Endothelial cell of umbilical vein (primary cell): ENCODE results near the gene SMCO3. TPM values are rescaled to one million over a fixed set of nuclear protein-coding genes. Genes with fewer than 3 reads are reported as not detected.

ENCODE experiments used
- BruUV-seq: library from RNA; stranded (reverse); fragments of 400-500 nt; replicated peaks from 2 replicates; lab custom pipeline; 2021; lab: Mats Ljungman, UMichigan
- CTCF ChIA-PET: fragments of 300-600, 350-600 bp; sonication (Branson Sonifier 250); formaldehyde crosslinking; loops from one replicate; lab custom pipeline; 2021; ENCODE audit warnings: antibody characterized with exemption, inconsistent platforms; lab: Charles Lee
- POLR2A ChIA-PET: fragments of 300-600, 350-600 bp; sonication (Branson Sonifier 250); formaldehyde crosslinking; loops from one replicate; lab custom pipeline; 2021; ENCODE audit warnings: antibody characterized with exemption, inconsistent platforms; lab: Charles Lee
- DNase-seq: peaks from one replicate; pipeline ENCODE4 v3.0.0-alpha.2; 2011; ENCODE audit warnings: low read depth, low spot score
- FAIRE-seq: peaks from 2 replicates; lab custom pipeline; 2011; peaks lifted over from hg19 to GRCh38; lab: Jason Lieb, UNC
- H2AFZ ChIP-seq: 2 replicates; pipeline ENCODE4 v1.6.0; 2012; ENCODE audit warnings: low read depth, low read length, control low read depth, inconsistent platforms
- H3K27ac ChIP-seq: 2 replicates; pipeline ENCODE4 v1.5.1; 2011; ENCODE audit warnings: low read depth, mild to moderate bottlenecking, control low read depth, low read length, moderate library complexity; ENCODE audit not compliant: insufficient read depth
- H3K27me3 ChIP-seq, 2 experiments: 2 replicates each; pipeline versions ENCODE4 v1.6.0 to v1.6.1; 2011; ENCODE audit warnings: low read length in 2 of 2, mixed read lengths in 1 of 2; ENCODE audit not compliant: control insufficient read depth in 2 of 2, insufficient read depth in 2 of 2
- H3K36me3 ChIP-seq, 2 experiments: 2 replicates in 1 of 2; 3 replicates in 1 of 2; pipeline ENCODE4 v1.5.1; 2011; ENCODE audit warnings: low read length in 2 of 2, mild to moderate bottlenecking in 1 of 2, moderate library complexity in 1 of 2; ENCODE audit not compliant: control insufficient read depth in 2 of 2, insufficient read depth in 2 of 2; ENCODE audit errors: extremely low read depth in 1 of 2
- H3K4me1 ChIP-seq: 3 replicates; pipeline ENCODE4 v1.5.1; 2011; ENCODE audit warnings: mild to moderate bottlenecking, low read length; ENCODE audit not compliant: control insufficient read depth, insufficient read depth; ENCODE audit errors: extremely low read depth
- H3K4me2 ChIP-seq: 2 replicates; pipeline ENCODE4 v1.6.1; 2011; ENCODE audit warnings: low read length, control low read depth, mixed read lengths; ENCODE audit not compliant: insufficient read depth
- H3K4me3 ChIP-seq, 3 experiments: fragments of 200-600 bp in 1 of 3; sonication (generic), shearing (Covaris generic) in 1 of 3; replicated peaks in 1 of 3; 2 replicates each; pipeline ENCODE4 v1.5.1; 2011 to 2016; ENCODE audit warnings: control low read depth in 3 of 3, low read length in 3 of 3, mild to moderate bottlenecking in 2 of 3, inconsistent platforms in 1 of 3, low read depth in 1 of 3, moderate library complexity in 1 of 3; ENCODE audit not compliant: insufficient read depth in 1 of 3
- H3K79me2 ChIP-seq: 2 replicates; pipeline ENCODE4 v1.6.0; 2012; ENCODE audit warnings: low read length, inconsistent platforms; ENCODE audit not compliant: control insufficient read depth, insufficient read depth
- H3K9ac ChIP-seq: replicated peaks from 2 replicates; pipeline ENCODE3; 2011; ENCODE audit warnings: low read length, control low read depth; ENCODE audit not compliant: insufficient read depth; ENCODE audit errors: extremely low read depth
- H3K9me1 ChIP-seq: replicated peaks from 3 replicates; pipeline ENCODE4 v1.6.0; 2011; ENCODE audit warnings: mild to moderate bottlenecking, low read length; ENCODE audit not compliant: control insufficient read depth, insufficient read depth; ENCODE audit errors: extremely low read depth
- H3K9me3 ChIP-seq: replicated peaks from 2 replicates; pipeline ENCODE4 v1.5.1; 2012; ENCODE audit warnings: low read length, inconsistent platforms; ENCODE audit not compliant: control insufficient read depth, insufficient read depth
- H4K20me1 ChIP-seq: replicated peaks from 2 replicates; pipeline ENCODE3; 2011; ENCODE audit warnings: mild to moderate bottlenecking, low read length; ENCODE audit not compliant: control insufficient read depth, insufficient read depth; ENCODE audit errors: extremely low read depth
- CTCF ChIP-seq, 2 donors: IDR thresholded peaks; 1 replicate in 1 of 2; 2 replicates in 1 of 2; pipeline ENCODE4 v1.5.1; 2011; ENCODE audit warnings: low read length in 2 of 2, mild to moderate bottlenecking in 2 of 2, moderate library complexity in 2 of 2, control low read depth in 1 of 2, inconsistent platforms in 1 of 2, low read depth in 1 of 2; ENCODE audit not compliant: insufficient read depth in 1 of 2; ENCODE audit errors: extremely low read depth in 1 of 2
- EZH2 ChIP-seq: IDR thresholded peaks from 2 replicates; pipeline ENCODE4 v1.6.1; 2012; ENCODE audit warnings: borderline replicate concordance, low read depth, mild to moderate bottlenecking, moderate library complexity, low read length, inconsistent platforms; ENCODE audit not compliant: severe bottlenecking
- FOS ChIP-seq: IDR thresholded peaks from 2 replicates; pipeline ENCODE4 v1.6.1; 2011; ENCODE audit warnings: mild to moderate bottlenecking, low read length, moderate library complexity, borderline replicate concordance; ENCODE audit not compliant: insufficient read depth
- GATA2 ChIP-seq: IDR thresholded peaks from 2 replicates; pipeline ENCODE4 v1.7.0; 2011; ENCODE audit warnings: low read depth, mild to moderate bottlenecking, moderate library complexity, mixed read lengths, low read length; ENCODE audit not compliant: insufficient read length, insufficient read depth
- JUN ChIP-seq: IDR thresholded peaks from 2 replicates; pipeline ENCODE4 v1.6.1; 2011; ENCODE audit warnings: borderline replicate concordance, low read depth; ENCODE audit not compliant: insufficient read length, insufficient read depth
- MAX ChIP-seq: IDR thresholded peaks from 2 replicates; pipeline ENCODE4 v1.6.1; 2011; ENCODE audit not compliant: insufficient read depth, insufficient read length
- MYC ChIP-seq: IDR thresholded peaks from one replicate; pipeline ENCODE4 v1.6.1; 2011; ENCODE audit warnings: mild to moderate bottlenecking, low read depth, low read length
- POLR2A ChIP-seq: IDR thresholded peaks from 2 replicates; pipeline ENCODE4 v1.6.1; 2012; ENCODE audit warnings: low read depth, mild to moderate bottlenecking, control low read depth, low read length
- POLR2AphosphoS5 ChIP-seq: IDR thresholded peaks from 2 replicates; pipeline ENCODE4 v1.6.1; 2012; ENCODE audit warnings: low read depth, mild to moderate bottlenecking, control low read depth, low read length, moderate library complexity; ENCODE audit not compliant: insufficient read depth
- dilution Hi-C: fragments of 300-500 bp; cut with MboI; formaldehyde crosslinking; loops from one replicate; pipeline ENCODE4 v1.15.0; 2019; ENCODE audit warnings: low sequenced_read_pairs; ENCODE audit not compliant: extremely low pct_ligation_motif_present
- intact Hi-C: fragments of 100-400 bp; cut with micrococcal nuclease; formaldehyde crosslinking; loops from one replicate; pipeline ENCODE4 v1.10.0; 2022
- polyA plus RNA-seq, 4 experiments: library from polyadenylated mRNA; depleted of rRNA in 3 of 4; stranded (reverse) in 3 of 4; unstranded in 1 of 4; fragments of >200 nt; gene quantifications; 2 replicates each; pipeline versions ENCODE4 v1.2.1 to v1.2.3, GENCODE V29; 2011 to 2012; ENCODE audit warnings: missing spikeins in 1 of 4
- total RNA-seq: library from RNA; stranded (reverse); gene quantifications from 2 replicates; pipeline ENCODE4 v1.2.3, GENCODE V29; 2021

Gene SMCO3
- total and polyA plus RNA-seq, 2 donors (not counting 3 experiments of a cell fraction or from before 2014, with no cell fraction given) = 0.33 to 0.35 TPM

- CTCF ChIA-PET = interaction anchor here (0.9 to 1.5 kb wide), 4 partner anchors 17 to 158 kb away, joined by 3 to 4 read pairs (median 3); no protein-coding TSS in a partner anchor
- dilution Hi-C loops (no loop called here), intact Hi-C loops (no loop called here)
- Histone ChIP-seq H4K20me1 (no peaks in the 10 kb centered on the region), H3K9ac (no peak overlapping the region), H3K9me1 (peaks cover 2% of the 10 kb centered on the region), H3K4me3 (no peak overlapping the region), H3K27me3 (no peaks in the 10 kb centered on the region), H2AFZ (no peak overlapping the region), H3K36me3 (peaks cover 0 to 2% of the 10 kb centered on the region in 2 experiments), H3K4me2 (no peak overlapping the region), H3K4me1 (peaks cover 3% of the 10 kb centered on the region), H3K9me3 (no peaks in the 10 kb centered on the region), H3K27ac (no peak overlapping the region), H3K79me2 (no peaks in the 10 kb centered on the region)
- POLR2A ChIA-PET = no interaction called here
- DNase-seq = peak; percentile 39
- no peak for FAIRE-seq
- no peak for TF ChIP-seq GATA2
- TF ChIP-seq POLR2A = no peak
- no peak for TF ChIP-seq EZH2
- no peak for TF ChIP-seq FOS
- no peak for TF ChIP-seq JUN
- no peak for TF ChIP-seq CTCF (IDR thresholded peaks at IDR 0.05; ENCODE audit: extremely low read depth in 1 of 2, insufficient read depth in 1 of 2, low read depth in 1 of 2, low read length in 2 of 2)
- no peak for TF ChIP-seq MYC
- no peak for TF ChIP-seq MAX
- no peak for TF ChIP-seq POLR2AphosphoS5
- no TSS peak for BruUV-seq
Measured at GRCh38 chr12:14828892-14829291, 14.9 kb upstream of the SMCO3 start.
